GM10248 (cell line): ENCODE data around the gene NSMCE1.

ENCODE experiments used
- CTCF ChIA-PET: fragments of 300-600 bp; sonication (Branson Sonifier 250); formaldehyde crosslinking; extraction: SDS; loops from one replicate; lab custom pipeline; 2021; ENCODE audit warnings: antibody characterized with exemption; lab: Yijun Ruan, JAX
- POLR2A ChIA-PET: fragments of 350-650 bp; sonication (Branson Sonifier 250); formaldehyde crosslinking; extraction: SDS; loops from one replicate; lab custom pipeline; 2020; ENCODE audit warnings: antibody characterized with exemption; lab: Yijun Ruan, JAX
- DNase-seq: peaks from one replicate; pipeline ENCODE4 v3.0.0; 2012; ENCODE audit errors: extremely low spot score
- CTCF ChIP-seq: IDR thresholded peaks from 2 replicates; pipeline ENCODE4 v1.5.1; 2012; ENCODE audit warnings: mild to moderate bottlenecking, low read depth; ENCODE audit errors: extremely low read depth, missing control alignments, control extremely low read depth

NSMCE1 gene

DNA sequence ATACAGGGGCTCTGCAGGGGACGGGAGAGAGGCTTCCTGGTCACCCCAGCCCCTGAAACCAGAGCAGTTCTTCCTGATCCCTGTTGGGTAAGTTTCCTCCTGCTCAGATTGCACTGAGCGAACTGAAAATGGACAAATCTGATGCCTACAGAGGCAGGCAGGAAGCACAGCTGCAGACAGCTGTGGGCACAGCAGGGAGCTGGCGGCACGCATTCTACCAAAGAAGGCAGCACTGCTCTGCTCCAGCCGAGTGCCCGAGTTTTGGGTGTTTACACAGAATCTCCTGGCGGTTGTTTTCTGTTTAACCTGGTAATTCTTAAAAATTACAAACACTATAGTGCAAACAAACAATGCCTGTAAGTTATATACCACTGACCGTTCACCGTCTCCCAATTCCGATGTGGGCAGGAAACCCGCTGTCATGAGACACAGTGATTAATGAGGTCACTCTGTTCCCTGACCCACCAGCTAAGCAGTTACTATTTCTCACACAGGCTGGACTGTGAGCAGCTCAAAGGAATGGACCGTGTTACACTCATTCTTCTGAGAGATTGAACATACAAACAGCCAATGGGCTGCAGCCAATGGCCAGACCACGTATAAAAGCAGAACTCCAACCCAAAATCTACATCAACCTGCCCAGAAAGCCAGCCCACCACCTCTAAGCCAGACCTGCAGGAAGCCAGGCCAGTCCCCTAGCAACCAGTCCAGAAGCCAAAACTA lies 25.5 kb downstream of the NSMCE1 start:
- no peak for TF ChIP-seq CTCF
- no peak for DNase-seq
- CTCF ChIA-PET = interaction anchor here (1.0 to 13.5 kb wide), 4 partner anchors 7 to 125 kb away, joined by 3 to 127 read pairs (median 4); no protein-coding TSS in a partner anchor
- POLR2A ChIA-PET = no interaction called here

DNA sequence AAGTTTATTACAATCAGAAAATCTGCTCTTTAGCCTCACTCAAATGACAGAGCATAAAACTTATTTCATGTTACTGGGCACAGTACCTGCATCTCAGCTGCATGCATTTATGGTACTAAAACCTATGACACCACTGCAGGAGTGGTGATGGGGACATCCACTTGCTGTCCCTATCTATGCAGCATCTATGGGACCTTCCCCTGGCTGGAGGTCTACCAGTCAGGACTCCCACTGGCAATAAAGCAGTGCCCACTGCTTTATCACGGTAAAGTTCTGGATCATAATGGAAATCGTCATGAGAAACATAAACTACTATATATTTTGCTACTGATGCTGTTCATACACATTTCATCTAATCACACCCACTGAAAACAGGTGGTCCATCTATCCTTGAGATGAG lies 26.2 kb downstream of the NSMCE1 start:
- ChIA-PET POLR2A (no interaction called here), CTCF (interaction anchor here (0.9 to 13.5 kb wide), 3 partner anchors 6 to 63 kb away, joined by 3 to 127 read pairs (median 3); no protein-coding TSS in a partner anchor)
- DNase-seq = no peak
- TF ChIP-seq CTCF = no peak

DNA sequence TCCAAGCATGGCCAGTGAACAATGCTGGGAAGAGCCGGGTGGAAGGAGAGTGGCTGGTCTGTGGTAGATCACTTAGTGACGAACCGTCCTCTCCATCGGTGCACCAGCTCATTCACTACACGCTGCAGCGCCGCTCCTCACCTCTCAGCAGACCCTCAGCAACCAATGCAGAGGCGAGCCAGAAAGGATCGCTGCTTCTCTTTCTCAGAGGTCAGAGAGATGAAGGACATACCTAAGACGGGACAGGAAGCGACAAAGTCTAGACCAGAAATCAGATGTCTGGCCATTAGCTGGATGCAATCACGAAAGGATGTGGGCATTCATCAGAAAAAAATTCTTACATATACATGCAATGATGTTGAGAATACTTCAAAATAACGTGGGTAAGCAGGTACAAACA lies 26.9 kb downstream of the NSMCE1 start:
- TF ChIP-seq CTCF = no peak
- ChIA-PET POLR2A (no interaction called here), CTCF (interaction anchor here (0.9 to 1.2 kb wide), 2 partner anchors 11 to 62 kb away, joined by 3 to 4 read pairs; no protein-coding TSS in a partner anchor)
- no peak for DNase-seq

- ChIA-PET POLR2A (no interaction called here), CTCF (interaction anchor here (1.0 to 10.0 kb wide), 3 partner anchors 8 to 126 kb away, joined by 4 to 127 read pairs (median 4); no protein-coding TSS in a partner anchor)
- DNase-seq = no peak
- no peak for TF ChIP-seq CTCF
Observed at GRCh38 chr16:27240948-27241531, 27.5 kb downstream of the NSMCE1 start.

- POLR2A ChIA-PET = interaction anchor here (0.6 kb wide), 1 partner anchor 8 kb away, joined by 7 read pairs; no protein-coding TSS in a partner anchor
- no peak for DNase-seq
- CTCF ChIA-PET = interaction anchor here (1.0 to 10.0 kb wide), 5 partner anchors 9 to 135 kb away, joined by 3 to 127 read pairs (median 5); no protein-coding TSS in a partner anchor
- no peak for TF ChIP-seq CTCF
Observed at GRCh38 chr16:27239906-27240655, 28.5 kb downstream of the NSMCE1 start.

GRCh38 chr16:27239026-27239425 lies 29.5 kb downstream of the NSMCE1 start:
- no peak for DNase-seq
- ChIA-PET POLR2A (no interaction called here), CTCF (interaction anchor here (0.9 to 10.0 kb wide), 5 partner anchors 10 to 129 kb away, joined by 3 to 127 read pairs (median 5); no protein-coding TSS in a partner anchor)
- TF ChIP-seq CTCF = no peak
